Neuronal stem cell (in vitro differentiated cells): ENCODE measurements around the gene GPC5.
"Not testable (repeated sequence)": the region's sequence is repeated elsewhere in the genome, so short reads cannot be mapped to it uniquely, and the experiment has no call there.

Source experiments
- DNase-seq: peaks from one replicate; pipeline ENCODE4 v3.0.0-alpha.2; 2013; ENCODE audit warnings: low spot score
- H2AFZ ChIP-seq: one replicate; pipeline ENCODE4 v1.6.1; 2013; ENCODE audit warnings: mild to moderate bottlenecking, low read length, inconsistent platforms
- H2AK5ac ChIP-seq: 2 replicates; pipeline ENCODE4 v1.6.1; 2013; ENCODE audit warnings: low read depth, mild to moderate bottlenecking, inconsistent platforms, low read length, moderate library complexity, mixed read lengths
- H2BK120ac ChIP-seq: 2 replicates; pipeline ENCODE4 v1.6.1; 2013; ENCODE audit warnings: low read depth, mild to moderate bottlenecking, inconsistent platforms, low read length, moderate library complexity, mixed read lengths
- H2BK12ac ChIP-seq: one replicate; pipeline ENCODE4 v1.6.1; 2013; ENCODE audit warnings: low read length, inconsistent platforms
- H2BK15ac ChIP-seq: 2 replicates; pipeline ENCODE4 v1.6.1; 2013; ENCODE audit warnings: mild to moderate bottlenecking, low read length, inconsistent platforms, mixed read lengths
- H2BK5ac ChIP-seq: one replicate; pipeline ENCODE4 v1.6.1; 2013; ENCODE audit warnings: inconsistent platforms, mild to moderate bottlenecking, low read length, moderate library complexity
- H3K14ac ChIP-seq: one replicate; pipeline ENCODE4 v1.6.1; 2013; ENCODE audit warnings: low read length, inconsistent platforms
- H3K18ac ChIP-seq: 2 replicates; pipeline ENCODE4 v1.6.1; 2013; ENCODE audit warnings: low read length, inconsistent platforms
- H3K23ac ChIP-seq: 2 replicates; pipeline ENCODE4 v1.6.1; 2013; ENCODE audit warnings: low read depth, mild to moderate bottlenecking, mixed read lengths, low read length, inconsistent platforms; ENCODE audit not compliant: poor library complexity
- H3K27ac ChIP-seq: replicated peaks from 3 replicates; pipeline ENCODE4 v1.5.1; 2013; ENCODE audit warnings: low read length, inconsistent platforms
- H3K27me3 ChIP-seq, 3 experiments: 2 replicates each; pipeline ENCODE4 v1.6.1; 2013; ENCODE audit warnings: low read length in 3 of 3, mild to moderate bottlenecking in 2 of 3, inconsistent platforms in 1 of 3, low read depth in 1 of 3, mixed read lengths in 1 of 3, moderate library complexity in 1 of 3; ENCODE audit not compliant: control insufficient read depth in 3 of 3, insufficient read depth in 3 of 3
- H3K36me3 ChIP-seq, 2 donors: replicated peaks in 1 of 2; 2 replicates each; pipeline ENCODE4 v1.6.1; 2013; ENCODE audit warnings: low read length in 2 of 2; ENCODE audit not compliant: control insufficient read depth in 2 of 2, insufficient read depth in 2 of 2
- H3K4ac ChIP-seq: 2 replicates; pipeline ENCODE4 v1.6.1; 2013; ENCODE audit warnings: inconsistent platforms, mild to moderate bottlenecking, low read length, moderate library complexity
- H3K4me1 ChIP-seq, 2 donors: 1 replicate in 1 of 2; 2 replicates in 1 of 2; pipeline ENCODE4 v1.6.1; 2013; ENCODE audit warnings: low read length in 2 of 2, low read depth in 1 of 2; ENCODE audit not compliant: control insufficient read depth in 2 of 2, insufficient read depth in 1 of 2
- H3K4me2 ChIP-seq: one replicate; pipeline ENCODE4 v1.6.1; 2013; ENCODE audit warnings: mild to moderate bottlenecking, low read length, inconsistent platforms; ENCODE audit not compliant: insufficient read depth, poor library complexity, severe bottlenecking
- H3K4me3 ChIP-seq, 2 donors: 2 replicates each; pipeline ENCODE4 v1.5.1; 2013; ENCODE audit warnings: low read length in 2 of 2, mild to moderate bottlenecking in 2 of 2, inconsistent platforms in 1 of 2, moderate library complexity in 1 of 2
- H3K79me1 ChIP-seq: one replicate; pipeline ENCODE4 v1.6.1; 2013; ENCODE audit warnings: low read depth, mild to moderate bottlenecking, inconsistent platforms, low read length, moderate library complexity
- H3K9ac ChIP-seq: one replicate; pipeline ENCODE4 v1.6.1; 2013; ENCODE audit warnings: mild to moderate bottlenecking, low read depth, low read length, inconsistent platforms; ENCODE audit not compliant: poor library complexity
- H3K9me3 ChIP-seq, 2 donors: replicated peaks in 1 of 2; 2 replicates each; pipeline versions ENCODE3 to v1.6.1; 2013; ENCODE audit warnings: low read length in 2 of 2, mild to moderate bottlenecking in 2 of 2, inconsistent platforms in 1 of 2, low read depth in 1 of 2, mixed read lengths in 1 of 2, moderate library complexity in 1 of 2; ENCODE audit not compliant: control insufficient read depth in 2 of 2, insufficient read depth in 1 of 2
- H4K8ac ChIP-seq: one replicate; pipeline ENCODE4 v1.6.1; 2013; ENCODE audit warnings: low read depth, mild to moderate bottlenecking, inconsistent platforms, low read length, moderate library complexity
- H4K91ac ChIP-seq: one replicate; pipeline ENCODE4 v1.6.1; 2013; ENCODE audit warnings: low read length, low read depth, mild to moderate bottlenecking, inconsistent platforms; ENCODE audit not compliant: poor library complexity
- WGBS, 2 donors: extraction: QIAGEN DNeasy Blood & Tissue Kit; methylation state at CpG; one replicate each; pipeline ENCODE4 v1.1.7; 2013; ENCODE audit warnings: missing lambda C conversion rate in 2 of 2, mixed read lengths in 1 of 2; ENCODE audit not compliant: insufficient read length in 2 of 2, insufficient replicate concordance in 1 of 2; ENCODE audit errors: extremely low coverage in 2 of 2; 5-methylcytosine and 5-hydroxymethylcytosine counted together

Gene GPC5

DNA sequence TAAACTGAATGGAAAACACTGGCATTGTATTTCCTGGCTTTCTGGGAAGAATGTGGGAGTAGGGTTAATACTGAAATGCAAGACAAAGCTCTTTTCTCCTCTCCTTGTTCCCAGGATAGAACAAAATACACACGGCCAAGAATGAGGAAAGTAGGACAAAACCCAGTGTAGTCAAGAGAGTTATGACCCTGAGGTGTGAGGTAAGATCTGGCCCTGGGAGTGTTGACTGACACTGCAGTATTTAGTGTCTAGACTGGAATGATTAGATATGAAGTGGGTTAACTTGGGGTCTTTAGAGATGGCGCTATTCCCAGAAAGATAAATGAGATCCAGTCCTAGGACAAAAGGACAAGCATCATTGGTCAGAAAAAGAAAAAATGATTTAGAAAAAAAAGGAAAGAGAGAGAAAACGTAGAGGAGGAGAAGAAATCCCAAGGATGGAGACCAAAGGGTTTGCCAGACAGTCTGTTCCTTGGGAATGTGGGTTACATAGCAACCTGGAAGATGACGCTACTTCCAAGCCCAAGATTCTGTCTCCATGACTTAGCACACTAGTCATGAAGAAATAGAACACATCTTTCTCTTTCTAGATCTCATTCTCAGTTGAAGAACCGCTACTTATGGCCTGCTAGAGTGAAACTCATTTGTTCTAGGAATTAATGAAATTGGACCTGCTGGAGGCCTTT lies 1284.6 kb downstream of the GPC5 start:
- WGBS, 2 donors: no CpG with 5 or more reads among the region's 5 CpGs

DNA sequence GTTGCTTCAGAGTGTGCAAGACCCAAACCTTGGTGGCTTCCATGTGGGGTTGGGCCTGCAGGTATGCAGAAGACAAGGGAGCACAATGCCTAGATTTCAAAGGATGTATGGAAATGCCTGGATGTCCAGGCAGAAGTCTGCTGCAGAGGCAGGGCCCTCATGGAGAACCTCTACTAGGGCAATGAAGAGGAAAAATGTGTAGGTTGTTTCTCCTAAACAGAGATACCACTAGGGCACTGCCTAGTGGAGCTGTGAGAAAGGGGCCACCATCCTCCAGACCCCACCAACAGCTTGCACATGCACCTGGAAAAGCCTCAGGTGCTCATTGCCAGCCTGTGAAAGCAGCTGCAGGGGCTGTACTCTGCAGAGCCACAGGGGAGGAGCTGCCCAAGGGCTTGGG lies 1295.6 kb downstream of the GPC5 start:
- no peak overlapping the region for H3K23ac ChIP-seq
- no peak overlapping the region for H2AFZ ChIP-seq
- H2BK5ac ChIP-seq: no peak overlapping the region
- no peak for DNase-seq
- H3K4ac ChIP-seq: no peak overlapping the region
- no peak overlapping the region for H2BK15ac ChIP-seq
- H2BK12ac ChIP-seq: no peak overlapping the region
- no peak overlapping the region for H3K14ac ChIP-seq
- no peak overlapping the region for H3K4me2 ChIP-seq
- no peaks in the 10 kb centered on the region for H3K36me3 ChIP-seq
- peaks cover 0 to 6% of the 10 kb centered on the region in 2 donors for H3K9me3 ChIP-seq
- no peak overlapping the region for H4K91ac ChIP-seq
- H3K4me3 ChIP-seq: no peak overlapping the region
- H3K18ac ChIP-seq: no peak overlapping the region
- H2AK5ac ChIP-seq: no peak overlapping the region
- H4K8ac ChIP-seq: no peak overlapping the region
- no peaks in the 10 kb centered on the region for H3K4me1 ChIP-seq
- no peaks in the 10 kb centered on the region for H3K27me3 ChIP-seq
- no peaks in the 10 kb centered on the region for H3K79me1 ChIP-seq
- H3K9ac ChIP-seq: no peak overlapping the region
- H2BK120ac ChIP-seq: no peak overlapping the region
- H3K27ac ChIP-seq: no peak overlapping the region

More for the DNA sequence above, 1284.6 kb downstream of the GPC5 start:
- Histone ChIP-seq H4K8ac (no peak overlapping the region), H3K36me3 (no peaks in the 10 kb centered on the region), H2BK15ac (no peak overlapping the region), H3K79me1 (no peaks in the 10 kb centered on the region), H3K23ac (no peak overlapping the region), H3K4me1 (peaks cover 0 to 2% of the 10 kb centered on the region in 2 donors), H4K91ac (no peak overlapping the region), H3K4me2 (no peak overlapping the region), H2BK12ac (no peak overlapping the region), H2BK120ac (no peak overlapping the region), H2AFZ (no peak overlapping the region), H3K9ac (no peak overlapping the region), H3K27ac (no peak overlapping the region), H3K4me3 (no peak overlapping the region), H3K18ac (no peak overlapping the region), H3K14ac (no peak overlapping the region), H3K9me3 (no peaks in the 10 kb centered on the region), H3K4ac (no peak overlapping the region), H2BK5ac (no peak overlapping the region), H3K27me3 (no peaks in the 10 kb centered on the region), H2AK5ac (no peak overlapping the region)
- no peak for DNase-seq

DNA sequence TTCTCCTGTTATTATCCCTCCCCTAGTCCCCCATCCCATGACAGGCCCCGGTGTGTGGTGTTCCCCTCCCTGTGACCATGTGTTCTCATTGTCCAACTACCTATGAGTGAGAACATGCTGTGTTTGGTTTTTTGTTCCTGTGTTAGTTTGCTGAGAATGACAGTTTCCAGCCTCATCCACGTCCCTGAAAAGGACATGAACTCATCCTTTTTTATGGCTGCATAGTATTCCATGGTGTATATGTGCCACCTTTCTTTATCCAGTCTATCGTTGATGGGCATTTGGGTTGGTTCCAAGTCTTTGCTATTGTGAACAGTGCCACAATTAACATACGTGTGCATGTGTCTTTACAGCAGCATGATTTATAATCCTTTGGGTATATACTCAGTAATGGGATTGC lies 1297.4 kb downstream of the GPC5 start:
- H3K36me3 ChIP-seq, H3K9ac ChIP-seq, H3K27ac ChIP-seq, H3K9me3 ChIP-seq, DNase-seq, H2BK15ac ChIP-seq, H3K14ac ChIP-seq, H3K4me1 ChIP-seq, H3K4me3 ChIP-seq, H3K4me2 ChIP-seq, H4K91ac ChIP-seq, H3K23ac ChIP-seq, H3K18ac ChIP-seq, H2BK5ac ChIP-seq, H3K4ac ChIP-seq, H2AFZ ChIP-seq, H2BK120ac ChIP-seq, H3K27me3 ChIP-seq, H2AK5ac ChIP-seq, H3K79me1 ChIP-seq, H4K8ac ChIP-seq, H2BK12ac ChIP-seq: not testable (repeated sequence)
- WGBS, 2 donors: no CpG with 5 or more reads among the region's 4 CpGs

DNA sequence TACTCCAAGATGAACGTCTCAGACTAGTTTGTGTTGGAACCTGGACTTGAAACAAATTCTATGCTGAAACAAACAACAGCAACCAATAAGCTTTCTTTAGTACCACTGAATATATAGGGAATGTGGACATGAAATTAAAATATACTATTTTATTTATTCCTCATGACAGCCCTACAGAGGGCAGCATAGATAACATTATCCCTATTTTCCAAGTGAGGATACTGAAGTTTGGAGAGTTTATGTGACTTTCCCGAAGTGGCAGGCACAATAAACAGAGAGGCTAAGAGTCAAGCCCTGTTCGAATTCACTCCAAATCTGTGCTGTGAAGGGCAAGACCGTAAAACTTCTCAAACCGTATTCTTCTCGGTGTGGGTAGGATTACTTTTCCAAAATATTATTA lies 1318.3 kb downstream of the GPC5 start:
- H2BK5ac ChIP-seq: no peak overlapping the region
- H3K4me2 ChIP-seq: no peak overlapping the region
- H3K79me1 ChIP-seq: no peaks in the 10 kb centered on the region
- H3K9ac ChIP-seq: no peak overlapping the region
- H3K18ac ChIP-seq: no peak overlapping the region
- H2BK12ac ChIP-seq: no peak overlapping the region
- H2AK5ac ChIP-seq: no peak overlapping the region
- no peak overlapping the region for H4K91ac ChIP-seq
- no peak overlapping the region for H3K14ac ChIP-seq
- DNase-seq: no peak
- H3K36me3 ChIP-seq: no peaks in the 10 kb centered on the region
- no CpG with 5 or more reads among the region's 6 CpGs for WGBS, 2 donors
- H3K23ac ChIP-seq: no peak overlapping the region
- no peak overlapping the region for H3K27ac ChIP-seq
- no peak overlapping the region for H3K4ac ChIP-seq
- no peak overlapping the region for H2BK120ac ChIP-seq
- no peak overlapping the region for H3K4me3 ChIP-seq
- H4K8ac ChIP-seq: no peak overlapping the region
- no peak overlapping the region for H2BK15ac ChIP-seq
- no peaks in the 10 kb centered on the region for H3K9me3 ChIP-seq
- H3K4me1 ChIP-seq: peaks cover 2 to 13% of the 10 kb centered on the region in 2 donors
- no peaks in the 10 kb centered on the region for H3K27me3 ChIP-seq
- H2AFZ ChIP-seq: no peak overlapping the region
